GM08714 (cell line): ENCODE measurements around the gene CD9.
"Not testable (repeated sequence)": the region's sequence is repeated elsewhere in the genome, so short reads cannot be mapped to it uniquely, and the experiment has no call there.

Experiments used
- H3K4me3 ChIP-seq: fragments of 200-500 bp; sonication (Bioruptor generic); 2 replicates; pipeline ENCODE4 v1.5.1; 2014; ENCODE audit warnings: mild to moderate bottlenecking, low read length, inconsistent platforms
- ZNF274 ChIP-seq: IDR thresholded peaks from 2 replicates; pipeline ENCODE4 v1.6.1; 2012; ENCODE audit warnings: mild to moderate bottlenecking, low read depth, low read length

CD9 gene

DNA sequence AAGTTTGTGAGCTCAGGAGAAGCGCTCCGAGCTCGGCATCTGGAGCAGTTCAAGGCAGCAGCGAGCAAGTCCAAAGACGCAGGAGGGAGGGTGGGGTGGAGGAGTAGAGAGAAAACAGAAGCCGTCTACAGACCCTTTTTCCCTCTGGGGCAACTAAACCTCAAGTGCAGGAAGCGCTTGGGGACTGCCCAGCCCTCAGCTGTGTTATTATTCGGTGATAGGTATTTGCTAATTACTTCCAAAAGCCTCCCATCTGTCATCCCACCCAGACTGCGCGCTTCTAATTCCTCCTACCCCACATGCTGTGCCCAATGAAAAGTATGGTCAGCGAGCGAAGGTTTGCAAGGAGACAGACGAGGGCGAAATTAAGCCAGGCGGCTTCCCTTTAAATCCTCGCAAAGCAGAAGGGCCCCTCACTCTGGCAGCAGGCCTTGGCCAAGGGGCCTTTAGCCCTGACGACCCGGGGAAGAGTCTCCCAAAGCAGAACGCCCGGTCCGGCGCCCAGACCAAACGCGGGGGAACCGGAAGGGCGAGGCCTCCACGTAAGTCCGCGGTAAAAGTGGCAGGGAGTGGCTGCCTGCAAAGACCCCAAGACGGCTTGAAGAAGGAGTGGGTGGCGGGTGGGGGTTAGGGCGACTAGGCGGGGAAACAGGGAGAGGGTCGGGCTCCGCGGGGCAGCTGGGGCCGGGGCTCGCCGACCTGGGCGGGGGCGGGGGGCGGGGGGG lies 507 bp upstream of the CD9 start:
- no peak overlapping the region for H3K4me3 ChIP-seq
- no peak for TF ChIP-seq ZNF274

DNA sequence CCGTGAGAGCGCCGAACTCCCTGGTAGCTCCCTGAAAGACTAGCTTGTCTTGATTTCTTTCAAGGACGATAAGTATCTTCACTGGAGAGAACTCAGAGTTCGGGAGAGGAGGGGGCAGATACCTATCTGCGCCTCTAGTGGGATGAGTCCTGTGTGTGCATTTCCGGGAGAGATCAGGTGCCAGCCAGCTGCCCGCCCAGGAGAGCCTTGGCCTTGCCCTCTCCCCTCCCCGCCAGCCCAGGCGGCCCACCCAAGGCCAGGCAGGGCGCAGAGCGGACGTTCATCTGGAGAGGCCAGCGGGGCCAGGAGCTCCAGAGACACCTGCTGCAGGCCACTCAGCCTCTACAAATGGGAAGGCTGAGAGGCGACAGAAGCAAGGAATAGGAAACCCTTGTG lies 1.0 kb downstream of the CD9 start:
- TF ChIP-seq ZNF274: no peak
- H3K4me3 ChIP-seq: no peak overlapping the region

DNA sequence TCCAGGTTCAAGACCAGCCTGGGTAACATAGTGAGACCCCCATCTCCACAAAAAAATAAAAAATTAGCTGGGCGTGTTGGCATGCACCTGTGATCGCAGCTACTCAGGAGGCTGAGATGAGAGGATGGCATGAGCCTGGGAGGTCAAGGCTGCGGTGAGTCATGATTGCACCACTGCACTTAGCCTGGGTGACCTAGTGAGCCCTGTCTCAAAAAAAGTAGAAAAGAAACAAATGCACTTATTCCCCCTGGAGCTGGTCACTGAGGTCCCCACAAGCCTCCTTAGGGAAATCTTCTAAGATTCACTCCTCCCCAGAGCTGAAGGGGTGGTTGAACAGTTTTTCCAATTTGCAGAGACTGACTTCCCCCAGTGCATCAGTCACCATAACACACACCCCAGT lies 1.6 kb downstream of the CD9 start:
- TF ChIP-seq ZNF274: no peak
- no peak overlapping the region for H3K4me3 ChIP-seq

- H3K4me3 ChIP-seq: no peak overlapping the region
- TF ChIP-seq ZNF274: no peak
Measured at GRCh38 chr12:6202304-6202703, 2.1 kb downstream of the CD9 start.

- TF ChIP-seq ZNF274: no peak
- no peak overlapping the region for H3K4me3 ChIP-seq
Measured at GRCh38 chr12:6202846-6203245, 2.6 kb downstream of the CD9 start.

GRCh38 chr12:6203601-6204000 lies 3.4 kb downstream of the CD9 start:
- TF ChIP-seq ZNF274: no peak
- no peak overlapping the region for H3K4me3 ChIP-seq

DNA sequence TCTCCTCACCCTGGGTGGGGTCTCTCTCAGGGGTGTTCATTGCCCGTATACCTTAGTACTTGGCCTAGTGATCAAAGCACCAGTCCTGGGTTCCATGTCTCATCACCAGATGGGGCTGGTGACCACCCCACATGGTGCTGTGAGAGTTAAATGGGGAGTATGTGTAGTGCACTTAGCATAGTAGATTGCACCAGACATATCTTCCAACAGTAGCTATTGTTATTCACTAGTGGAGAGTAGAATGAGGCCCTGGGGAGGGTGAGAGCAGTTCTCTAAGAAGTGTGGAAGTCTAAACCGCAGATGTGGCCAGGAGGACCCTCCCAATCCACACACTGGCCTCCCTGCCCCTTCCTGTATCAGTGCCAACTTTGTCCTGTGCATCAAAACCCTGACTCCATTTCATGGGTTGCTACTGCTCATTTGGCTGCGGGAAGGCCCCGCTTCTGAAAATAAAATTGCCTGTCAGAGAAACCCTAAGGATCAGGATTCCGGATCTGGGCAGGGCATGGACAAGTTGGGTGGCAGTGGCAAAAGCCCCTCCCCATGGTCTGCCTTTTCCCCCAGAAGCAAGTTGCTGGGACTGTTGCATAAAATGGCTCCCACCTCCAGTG lies 4.4 kb downstream of the CD9 start:
- H3K4me3 ChIP-seq: no peak overlapping the region
- no peak for TF ChIP-seq ZNF274

- no peak for TF ChIP-seq ZNF274
- H3K4me3 ChIP-seq: no peak overlapping the region
Measured at GRCh38 chr12:6205144-6205539, 4.9 kb downstream of the CD9 start.

- no peak for TF ChIP-seq ZNF274
- no peak overlapping the region for H3K4me3 ChIP-seq
Measured at GRCh38 chr12:6205761-6206160, 5.6 kb downstream of the CD9 start.

DNA sequence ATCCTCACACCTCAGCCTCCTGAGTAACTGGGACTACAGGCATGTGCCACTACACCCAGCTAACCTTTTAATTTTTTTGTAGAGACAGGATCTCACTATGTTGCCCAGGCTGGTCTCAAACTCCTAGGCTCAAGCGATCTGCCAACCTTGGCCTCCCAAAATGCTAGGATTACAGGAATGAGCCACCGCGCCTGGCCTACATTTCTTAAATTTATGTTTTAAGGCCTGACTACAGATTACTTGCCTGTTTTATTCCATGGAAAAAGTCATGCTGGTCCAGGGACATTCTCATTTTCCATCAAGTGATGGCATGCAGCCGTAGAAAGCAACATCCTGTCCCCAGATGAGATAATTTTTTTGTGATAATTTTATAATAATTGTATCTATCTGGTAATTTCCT lies 6.1 kb downstream of the CD9 start:
- H3K4me3 ChIP-seq: no peak overlapping the region
- no peak for TF ChIP-seq ZNF274

DNA sequence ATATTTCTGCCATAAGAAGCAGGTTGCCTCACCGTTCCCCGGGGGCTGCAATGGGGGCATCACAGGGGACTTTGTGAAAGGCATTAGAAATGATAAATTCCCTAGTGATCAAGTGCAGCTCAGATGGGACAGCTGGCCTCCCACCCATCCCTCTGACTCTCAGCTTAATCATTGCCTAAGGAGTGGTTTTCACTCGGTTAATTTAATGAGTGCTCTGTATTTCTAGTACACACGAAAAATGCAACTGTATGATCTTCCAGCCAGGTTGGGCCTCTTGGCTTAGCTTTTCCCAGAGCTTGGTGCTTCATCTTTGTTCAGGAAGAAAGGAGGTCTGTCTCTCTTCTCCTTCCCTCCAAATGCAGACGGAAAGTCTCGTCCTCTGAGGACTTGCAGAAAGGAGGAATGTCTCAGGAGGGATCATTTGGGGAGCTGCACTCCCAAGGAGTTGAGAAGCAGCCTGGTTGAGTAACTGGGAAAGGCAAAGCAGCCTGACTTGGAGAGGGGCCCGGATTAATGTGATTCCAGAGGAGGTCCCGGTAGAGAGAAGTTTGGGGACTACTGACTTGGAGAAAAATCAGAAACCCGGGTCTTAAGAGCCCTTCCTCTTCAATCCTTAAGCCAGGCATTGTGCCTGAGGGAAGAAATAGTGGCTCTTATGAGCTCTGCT lies 7.2 kb downstream of the CD9 start:
- H3K4me3 ChIP-seq: no peak overlapping the region
- TF ChIP-seq ZNF274: no peak

DNA sequence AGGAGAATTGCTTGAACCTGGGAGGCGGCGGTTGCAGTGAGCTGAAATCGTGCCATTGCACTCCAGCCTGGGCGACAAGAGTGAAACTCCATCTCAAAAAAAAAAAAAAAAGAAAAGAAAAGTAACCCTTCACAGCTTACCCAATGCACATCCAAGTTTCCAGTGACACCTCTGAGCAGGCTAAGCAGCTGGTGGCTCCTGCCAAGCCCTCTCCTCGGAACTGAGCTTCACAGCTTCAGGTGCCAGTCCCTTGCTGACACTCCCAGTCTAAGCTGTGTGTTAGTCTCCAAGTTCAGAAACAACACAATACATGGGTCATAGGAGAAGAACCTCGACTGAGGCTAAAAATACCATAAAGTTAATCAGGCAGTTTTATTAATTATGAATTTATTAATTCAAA lies 7.9 kb downstream of the CD9 start:
- no peak for TF ChIP-seq ZNF274
- no peak overlapping the region for H3K4me3 ChIP-seq

GRCh38 chr12:6209428-6209827 lies 9.2 kb downstream of the CD9 start:
- not testable (repeated sequence) for H3K4me3 ChIP-seq

DNA sequence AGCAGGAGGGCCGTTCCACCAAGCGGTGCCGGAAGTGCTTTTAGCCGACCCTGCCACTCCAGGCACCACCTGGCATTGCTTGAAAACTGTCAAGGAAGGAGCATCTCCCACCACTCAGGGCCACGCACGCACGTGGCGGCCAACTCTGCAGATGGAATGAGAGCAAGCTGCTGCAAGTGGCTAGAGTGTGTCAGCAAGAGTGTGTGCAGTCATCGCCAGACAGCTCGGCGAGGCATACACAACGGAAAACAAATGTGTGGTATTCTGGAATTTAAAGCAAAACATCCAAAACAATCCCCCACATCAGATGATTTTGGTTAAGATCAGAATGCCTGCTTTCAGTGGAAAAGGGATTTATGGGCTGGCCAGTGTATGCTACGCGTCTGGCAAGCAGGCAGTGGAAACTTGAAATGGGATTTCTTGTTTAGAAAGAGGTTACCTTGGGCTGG lies 11.2 kb downstream of the CD9 start:
- no peak overlapping the region for H3K4me3 ChIP-seq
- TF ChIP-seq ZNF274: no peak

DNA sequence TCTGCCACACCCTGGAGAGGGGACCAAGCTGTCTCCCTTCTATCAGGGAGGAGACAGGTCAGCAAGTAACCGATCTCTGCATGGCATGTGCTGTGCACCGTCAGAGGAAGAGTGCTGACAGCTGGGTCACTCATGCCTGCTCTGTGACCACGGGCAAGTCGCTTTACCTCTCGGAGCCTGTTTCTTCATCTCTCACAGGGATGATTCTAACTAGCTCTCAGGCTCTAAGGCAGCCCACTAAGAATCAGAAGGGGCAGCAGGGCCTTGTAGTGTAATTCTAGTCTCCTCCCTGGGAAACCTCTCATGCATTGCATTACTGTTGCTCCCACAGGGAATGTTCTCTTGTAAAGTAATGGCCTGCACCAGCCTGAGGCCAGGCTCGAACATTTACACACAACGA lies 11.9 kb downstream of the CD9 start:
- no peak overlapping the region for H3K4me3 ChIP-seq
- no peak for TF ChIP-seq ZNF274
